HepG2 (cell line): ENCODE data around the gene GPR17. TPM values are rescaled to one million over a fixed set of nuclear protein-coding genes. Genes with fewer than 3 reads are reported as not detected.

Source experiments
- ATAC-seq: fragments of 200-7000 bp; cut with Tn5 transposase; 3 replicates; pipeline ENCODE4 v1.9.1; 2020; ENCODE audit warnings: mild to moderate bottlenecking, moderate library complexity
- BruUV-seq: library from RNA; stranded (reverse); fragments of 400-500 nt; replicated peaks from 2 replicates; lab custom pipeline; 2021; lab: Mats Ljungman, UMichigan
- CTCF ChIA-PET: fragments of 300-600 bp; formaldehyde crosslinking; extraction: SDS; loops from one replicate; lab custom pipeline; 2021; ENCODE audit warnings: low total read pairs, inconsistent platforms, low intra/inter-chr PET ratio; lab: Yijun Ruan, JAX
- POLR2A ChIA-PET: fragments of 350-600 bp; sonication (Branson Sonifier 250); formaldehyde crosslinking; loops from one replicate; lab custom pipeline; 2020; ENCODE audit warnings: antibody characterized with exemption, inconsistent platforms; lab: Yijun Ruan, JAX
- DNase-seq: peaks from one replicate; pipeline ENCODE4 v3.0.0-alpha.2; 2015; ENCODE audit warnings: low spot score
- FAIRE-seq: peaks from 3 replicates; lab custom pipeline; 2011; peaks lifted over from hg19 to GRCh38; lab: Jason Lieb, UNC
- H2AFZ ChIP-seq: one replicate; pipeline ENCODE4 v1.6.1; 2011; ENCODE audit warnings: low read length, inconsistent platforms
- H3K27ac ChIP-seq: fragments of 300-600 bp; 3 replicates; pipeline ENCODE4 v1.8.0; 2011; ENCODE audit warnings: mixed run types, mild to moderate bottlenecking, mixed read lengths, low read length, inconsistent platforms; ENCODE audit not compliant: insufficient read depth; ENCODE audit errors: extremely low read length
- H3K27me3 ChIP-seq, 2 experiments: fragments of 200-600 bp in 1 of 2; 2 replicates in 1 of 2; 3 replicates in 1 of 2; pipeline versions ENCODE4 v1.6.0 to v1.8.0; 2011; ENCODE audit warnings: low read length in 2 of 2, mild to moderate bottlenecking in 2 of 2, moderate library complexity in 2 of 2, inconsistent platforms in 1 of 2; ENCODE audit not compliant: insufficient read depth in 2 of 2, control insufficient read depth in 1 of 2
- H3K36me3 ChIP-seq, 2 experiments: fragments of 200-600 bp in 1 of 2; replicated peaks in 1 of 2; 2 replicates in 1 of 2; 3 replicates in 1 of 2; pipeline versions ENCODE4 v1.5.1 to v1.8.0; 2011; ENCODE audit warnings: low read length in 2 of 2, inconsistent platforms in 1 of 2; ENCODE audit not compliant: insufficient read depth in 2 of 2, control insufficient read depth in 1 of 2
- H3K4me1 ChIP-seq: 2 replicates; pipeline ENCODE4 v1.5.1; 2012; ENCODE audit warnings: low read length, inconsistent platforms; ENCODE audit not compliant: insufficient read depth
- H3K4me2 ChIP-seq: 2 replicates; pipeline ENCODE4 v1.6.0; 2011; ENCODE audit warnings: low read depth, low read length, inconsistent platforms
- H3K4me3 ChIP-seq, 3 experiments: fragments of 200-600 bp in 1 of 3; sonication (generic), shearing (Covaris generic) in 1 of 3; replicated peaks in 1 of 3; 2 replicates each; pipeline ENCODE4 v1.5.1; 2011 to 2016; ENCODE audit warnings: low read length in 3 of 3, inconsistent platforms in 2 of 3, low read depth in 2 of 3, mild to moderate bottlenecking in 2 of 3, control low read depth in 1 of 3, mixed read lengths in 1 of 3; ENCODE audit not compliant: insufficient read depth in 1 of 3
- H3K79me2 ChIP-seq: one replicate; pipeline ENCODE4 v1.6.1; 2011; ENCODE audit warnings: low read length, inconsistent platforms; ENCODE audit not compliant: insufficient read depth
- H3K9ac ChIP-seq: 2 replicates; pipeline ENCODE4 v1.6.0; 2011; ENCODE audit warnings: mild to moderate bottlenecking, low read depth, low read length, inconsistent platforms; ENCODE audit not compliant: insufficient read depth
- H3K9me3 ChIP-seq: 2 replicates; pipeline ENCODE4 v1.5.1; 2012; ENCODE audit warnings: mild to moderate bottlenecking, low read length
- H4K20me1 ChIP-seq: 2 replicates; pipeline ENCODE4 v1.6.0; 2011; ENCODE audit warnings: inconsistent platforms, mild to moderate bottlenecking, low read length, moderate library complexity; ENCODE audit not compliant: insufficient read depth
- NAIF1 ChIP-seq: sonication (generic); formaldehyde crosslinking; IDR thresholded peaks from 2 replicates; pipeline ENCODE4 v1.5.0; 2020; ENCODE audit warnings: mild to moderate bottlenecking, missing genetic modification reagents, borderline replicate concordance
- NFYC ChIP-seq: IDR thresholded peaks from 2 replicates; pipeline ENCODE4 v1.6.1; 2016; ENCODE audit warnings: missing genetic modification reagents, missing compliant biosample characterization
- RFXAP ChIP-seq: sonication (generic); formaldehyde crosslinking; IDR thresholded peaks from 2 replicates; pipeline ENCODE4 v1.4.0; 2020; ENCODE audit warnings: missing genetic modification reagents, borderline replicate concordance
- TOE1 ChIP-seq: sonication (generic); formaldehyde crosslinking; IDR thresholded peaks from 2 replicates; pipeline ENCODE4 v1.4.0; 2020; ENCODE audit warnings: mild to moderate bottlenecking, missing genetic modification reagents
- ZNF703 ChIP-seq: sonication (generic); formaldehyde crosslinking; IDR thresholded peaks from 2 replicates; pipeline ENCODE4 v1.5.1; 2020; ENCODE audit warnings: missing genetic modification reagents, mild to moderate bottlenecking, moderate library complexity, borderline replicate concordance
- WGBS: methylation state at CpG from one replicate; pipeline ENCODE4 v1.1.6; 2017; ENCODE audit warnings: low lambda C conversion rate; 5-methylcytosine and 5-hydroxymethylcytosine counted together
- in situ Hi-C: cut with HindIII; loops from 2 replicates; pipeline ENCODE4 v1.10.0; 2017; ENCODE audit warnings: low pct_unique_long_range_greater_than_20kb; ENCODE audit not compliant: extremely low pct_ligation_motif_present
- intact Hi-C: fragments of 100-400 bp; cut with micrococcal nuclease; formaldehyde crosslinking; loops from one replicate; pipeline ENCODE4 v1.10.0; 2022; ENCODE audit not compliant: unreplicated experiment
- polyA plus RNA-seq, 8 experiments: library from polyadenylated mRNA; depleted of rRNA in 3 of 8; stranded (reverse) in 7 of 8; unstranded in 1 of 8; fragments of >200 nt; fragmentation: Illumina TruSeq in 4 of 8; extraction: Trizol in 4 of 8; gene quantifications; 2 replicates each; pipeline versions ENCODE4 v1.2.1 to v1.2.3, GENCODE V29; 2011 to 2016; ENCODE audit warnings: low read depth in 4 of 8, missing spikeins in 1 of 8, mixed read lengths in 1 of 8; ENCODE audit not compliant: insufficient read depth in 1 of 8
- total RNA-seq, 5 experiments: library from RNA; depleted of rRNA; stranded (reverse); fragments of >200 nt; fragmentation: Illumina TruSeq; extraction: Trizol; gene quantifications; 2 replicates each; pipeline ENCODE4 v1.2.3, GENCODE V29; 2016; ENCODE audit warnings: low read depth in 1 of 5
- TF ChIP-seq, protein P1 (sequence below): sonication (generic); formaldehyde crosslinking; IDR thresholded peaks from 2 replicates; pipeline ENCODE4 v1.5.1; 2020; ENCODE audit warnings: mild to moderate bottlenecking, missing genetic modification reagents, moderate library complexity

Gene GPR17
- total and polyA plus RNA-seq, 2 of the 13 experiments (the other 11 are each of a cell fraction or from before 2014, with no cell fraction given), result not detected

DNA sequence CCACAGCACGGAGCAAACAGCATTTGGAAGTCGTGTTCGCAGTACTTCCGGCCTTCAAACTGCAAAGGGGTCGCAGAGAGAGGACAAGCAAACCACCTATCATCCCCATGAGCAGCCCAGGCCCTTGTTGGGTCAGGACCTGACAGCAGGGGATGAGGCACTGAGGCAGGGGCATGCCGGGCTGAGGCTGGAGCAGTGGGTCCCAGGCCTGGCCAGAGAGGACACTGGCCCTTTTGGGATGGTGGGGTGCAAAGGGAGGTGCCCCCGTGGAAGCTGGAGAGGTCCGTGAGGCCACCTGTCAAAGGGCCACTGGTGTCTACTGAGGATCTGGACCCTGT, 8.9 kb downstream of the GPR17 start (continued):
- TF ChIP-seq NAIF1, result no peak
- no peak for TF ChIP-seq NFYC (CRISPR knock-in tag)
- TF ChIP-seq RFXAP (CRISPR knock-in tag), result no peak

DNA sequence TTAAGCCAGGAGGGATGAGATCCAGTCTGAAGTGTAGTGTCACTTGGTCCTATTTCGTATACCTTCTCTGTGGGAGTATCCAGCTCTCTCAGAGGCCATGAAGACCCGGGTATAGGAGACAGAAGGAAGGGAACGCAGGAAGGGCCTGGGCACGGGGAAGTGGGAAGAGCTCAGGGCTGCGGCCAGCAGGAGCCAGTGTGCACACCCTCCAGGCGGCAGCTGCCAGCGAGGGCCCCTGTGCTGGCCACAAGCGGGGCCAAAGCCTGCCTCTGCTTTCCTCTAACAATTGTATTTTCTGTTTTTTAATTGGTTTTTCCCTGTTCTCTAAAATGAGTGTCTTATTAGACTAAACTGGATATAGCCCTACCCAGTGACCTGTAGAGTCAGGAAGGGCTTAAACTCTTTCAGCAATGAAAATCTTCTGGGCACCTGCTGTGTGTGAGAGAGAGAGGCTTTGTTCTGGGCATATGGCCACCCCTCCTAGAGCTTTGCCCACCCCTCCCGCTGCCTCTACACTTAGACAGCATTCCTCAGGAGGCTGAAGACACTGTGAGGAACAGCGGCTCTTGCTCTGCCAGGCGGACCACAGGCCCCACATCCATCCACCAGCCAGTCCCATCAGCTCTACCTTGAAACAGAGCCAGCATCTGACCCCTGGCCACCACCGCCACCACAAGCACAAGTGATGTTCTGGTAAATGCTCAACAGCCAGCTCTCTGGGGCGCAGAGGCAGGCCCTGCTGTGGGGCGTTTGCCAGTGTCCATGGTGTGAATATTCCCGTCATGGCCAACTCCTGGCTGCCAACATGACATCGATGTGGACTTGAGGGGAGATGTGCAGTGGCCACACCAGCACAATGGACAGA, 9.5 kb downstream of the GPR17 start:
- Histone ChIP-seq H2AFZ (no peak overlapping the region), H3K79me2 (no peaks in the 10 kb centered on the region), H3K4me2 (no peak overlapping the region), H3K4me1 (peaks cover 22% of the 10 kb centered on the region), H4K20me1 (no peaks in the 10 kb centered on the region), H3K27me3 (peaks cover 6 to 67% of the 10 kb centered on the region in 2 experiments), H3K27ac (no peak overlapping the region), H3K9ac (no peak overlapping the region), H3K4me3 (no peak overlapping the region), H3K36me3 (no peaks in the 10 kb centered on the region), H3K9me3 (no peaks in the 10 kb centered on the region)
- FAIRE-seq (no peak), DNase-seq (no peak), ATAC-seq (0 out of 3 replicates have a peak, but pooled peaks have one; percentile 6)
- ChIA-PET CTCF (no interaction called here), POLR2A (no interaction called here)
- in situ Hi-C loops (no loop called here), intact Hi-C loops (no loop called here)
- TF ChIP-seq TOE1 (CRISPR knock-in tag) (no peak), ZNF703 (CRISPR knock-in tag) (no peak)
- TF ChIP-seq, protein P1, sequence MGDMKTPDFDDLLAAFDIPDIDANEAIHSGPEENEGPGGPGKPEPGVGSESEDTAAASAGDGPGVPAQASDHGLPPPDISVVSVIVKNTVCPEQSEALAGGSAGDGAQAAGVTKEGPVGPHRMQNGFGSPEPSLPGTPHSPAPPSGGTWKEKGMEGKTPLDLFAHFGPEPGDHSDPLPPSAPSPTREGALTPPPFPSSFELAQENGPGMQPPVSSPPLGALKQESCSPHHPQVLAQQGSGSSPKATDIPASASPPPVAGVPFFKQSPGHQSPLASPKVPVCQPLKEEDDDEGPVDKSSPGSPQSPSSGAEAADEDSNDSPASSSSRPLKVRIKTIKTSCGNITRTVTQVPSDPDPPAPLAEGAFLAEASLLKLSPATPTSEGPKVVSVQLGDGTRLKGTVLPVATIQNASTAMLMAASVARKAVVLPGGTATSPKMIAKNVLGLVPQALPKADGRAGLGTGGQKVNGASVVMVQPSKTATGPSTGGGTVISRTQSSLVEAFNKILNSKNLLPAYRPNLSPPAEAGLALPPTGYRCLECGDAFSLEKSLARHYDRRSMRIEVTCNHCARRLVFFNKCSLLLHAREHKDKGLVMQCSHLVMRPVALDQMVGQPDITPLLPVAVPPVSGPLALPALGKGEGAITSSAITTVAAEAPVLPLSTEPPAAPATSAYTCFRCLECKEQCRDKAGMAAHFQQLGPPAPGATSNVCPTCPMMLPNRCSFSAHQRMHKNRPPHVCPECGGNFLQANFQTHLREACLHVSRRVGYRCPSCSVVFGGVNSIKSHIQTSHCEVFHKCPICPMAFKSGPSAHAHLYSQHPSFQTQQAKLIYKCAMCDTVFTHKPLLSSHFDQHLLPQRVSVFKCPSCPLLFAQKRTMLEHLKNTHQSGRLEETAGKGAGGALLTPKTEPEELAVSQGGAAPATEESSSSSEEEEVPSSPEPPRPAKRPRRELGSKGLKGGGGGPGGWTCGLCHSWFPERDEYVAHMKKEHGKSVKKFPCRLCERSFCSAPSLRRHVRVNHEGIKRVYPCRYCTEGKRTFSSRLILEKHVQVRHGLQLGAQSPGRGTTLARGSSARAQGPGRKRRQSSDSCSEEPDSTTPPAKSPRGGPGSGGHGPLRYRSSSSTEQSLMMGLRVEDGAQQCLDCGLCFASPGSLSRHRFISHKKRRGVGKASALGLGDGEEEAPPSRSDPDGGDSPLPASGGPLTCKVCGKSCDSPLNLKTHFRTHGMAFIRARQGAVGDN (CRISPR knock-in tag), result peak; percentile 14; the same call in 1 of the 2 replicates
- WGBS, result 43% methylated on average over 16 of the region's 16 CpGs
- BruUV-seq, result no TSS peak
